BLaER1 treated with 17β-estradiol and CSF1 and Interleukin-3, amounts not matched to agents 10 nM and 100 nM (cell line): ENCODE results near the gene PEDS1.

Source experiments
- H3K27ac ChIP-seq, 11 experiments: shearing (Covaris generic); formaldehyde crosslinking; 2 replicates each; pipeline ENCODE4 v1.8.1; 2022
- H3K27me3 ChIP-seq, 11 experiments: shearing (Covaris generic); formaldehyde crosslinking; 2 replicates each; pipeline ENCODE4 v1.8.1; 2022
- H3K36me3 ChIP-seq, 11 experiments: shearing (Covaris generic); formaldehyde crosslinking; 2 replicates each; pipeline ENCODE4 v1.8.1; 2022
- H3K4me1 ChIP-seq, 10 experiments: shearing (Covaris generic); formaldehyde crosslinking; 2 replicates each; pipeline ENCODE4 v1.8.1; 2022
- H3K4me2 ChIP-seq, 11 experiments: shearing (Covaris generic); formaldehyde crosslinking; 2 replicates each; pipeline ENCODE4 v1.8.1; 2022
- H3K4me3 ChIP-seq, 10 experiments: shearing (Covaris generic); formaldehyde crosslinking; 2 replicates each; pipeline ENCODE4 v1.8.1; 2022
- H3K9ac ChIP-seq, 11 experiments: shearing (Covaris generic); formaldehyde crosslinking; 2 replicates each; pipeline ENCODE4 v1.8.1; 2022
- H3K9me3 ChIP-seq, 11 experiments: shearing (Covaris generic); formaldehyde crosslinking; replicated peaks in 1 of 11; 2 replicates each; pipeline ENCODE4 v1.8.1; 2022
- H4K20me1 ChIP-seq, 11 experiments: shearing (Covaris generic); formaldehyde crosslinking; 2 replicates each; pipeline ENCODE4 v1.8.1; 2022
- Cebpa-rat ChIP-seq, 11 experiments: shearing (Covaris generic); IDR thresholded peaks; 2 replicates each; pipeline ENCODE4 v1.8.1; 2022

Gene PEDS1

GRCh38 chr20:50153153-50153499 is 397 bp downstream of the PEDS1 start:
- Histone ChIP-seq H4K20me1 (peaks cover 0 to 52% (median 35%) of the 10 kb centered on the region in 11 experiments; a peak in 14 of 22 replicates), H3K27me3 (no peaks in the 10 kb centered on the region), H3K27ac (peak overlapping the region; percentile 86 to 96 (median 91)), H3K9ac (peak overlapping the region; percentile 91 to 98 (median 95)), H3K4me3 (peak overlapping the region; percentile 77 to 100 (median 94)), H3K9me3 (no peaks in the 10 kb centered on the region), H3K4me2 (peak overlapping the region; percentile 94 to 100 (median 98)), H3K36me3 (peaks cover 8 to 34% (median 26%) of the 10 kb centered on the region in 11 experiments; a peak in 18 of 22 replicates), H3K4me1 (peaks cover 35 to 55% (median 52%) of the 10 kb centered on the region in 10 experiments)
- TF ChIP-seq Cebpa-rat (IDR thresholded peaks at IDR 0.05): no peak

GRCh38 chr20:50152394-50153152 is 950 bp downstream of the PEDS1 start:
- peaks cover 40 to 60% (median 57%) of the 10 kb centered on the region in 10 experiments for H3K4me1 ChIP-seq
- H3K36me3 ChIP-seq: peaks cover 13 to 39% (median 30%) of the 10 kb centered on the region in 11 experiments; a peak in 18 of 22 replicates
- H3K27ac ChIP-seq: peak overlapping the region; percentile 86 to 96 (median 91)
- no peaks in the 10 kb centered on the region for H3K27me3 ChIP-seq
- peak overlapping the region; percentile 94 to 100 (median 98) for H3K4me2 ChIP-seq
- H3K4me3 ChIP-seq: peak overlapping the region; percentile 77 to 100 (median 94)
- peaks cover 0 to 58% (median 37%) of the 10 kb centered on the region in 11 experiments; a peak in 15 of 22 replicates for H4K20me1 ChIP-seq
- TF ChIP-seq Cebpa-rat (IDR thresholded peaks at IDR 0.05): no peak
- no peaks in the 10 kb centered on the region for H3K9me3 ChIP-seq
- H3K9ac ChIP-seq: peak overlapping the region; percentile 91 to 98 (median 95)

- peak overlapping the region in 7 of 11 experiments; percentile 5 to 95 (median 13); a peak in 3 of 22 replicates for H3K27ac ChIP-seq
- peak overlapping the region in 3 of 10 experiments; percentile 96 to 100 (median 100); a peak in 2 of 20 replicates for H3K4me3 ChIP-seq
- H3K9ac ChIP-seq: peak overlapping the region in 10 of 11 experiments; percentile 3 to 95 (median 40); a peak in 14 of 22 replicates
- H3K36me3 ChIP-seq: peaks cover 14 to 43% (median 31%) of the 10 kb centered on the region in 11 experiments; a peak in 18 of 22 replicates
- H3K9me3 ChIP-seq: no peaks in the 10 kb centered on the region
- peaks cover 54 to 74% (median 71%) of the 10 kb centered on the region in 10 experiments for H3K4me1 ChIP-seq
- H3K27me3 ChIP-seq: no peaks in the 10 kb centered on the region
- TF ChIP-seq Cebpa-rat (IDR thresholded peaks at IDR 0.05): no peak
- H4K20me1 ChIP-seq: peaks cover 0 to 72% (median 38%) of the 10 kb centered on the region in 11 experiments; a peak in 15 of 22 replicates
- H3K4me2 ChIP-seq: peak overlapping the region; percentile 94 to 100 (median 98)
Observed at GRCh38 chr20:50151034-50151743, 2.3 kb downstream of the PEDS1 start.

- Histone ChIP-seq H3K4me2 (peak overlapping the region in 5 of 11 experiments; percentile 11 to 99 (median 98); a peak in 5 of 22 replicates), H3K4me1 (peaks cover 65 to 88% (median 86%) of the 10 kb centered on the region in 10 experiments), H3K27ac (peak overlapping the region in 4 of 11 experiments; percentile 3 to 87 (median 62); a peak in 4 of 22 replicates), H3K27me3 (no peaks in the 10 kb centered on the region), H3K36me3 (peaks cover 14 to 58% (median 39%) of the 10 kb centered on the region in 11 experiments; a peak in 18 of 22 replicates), H3K9ac (peak overlapping the region in 8 of 11 experiments; percentile 17 to 57 (median 35); a peak in 9 of 22 replicates), H3K4me3 (no peak overlapping the region), H3K9me3 (no peaks in the 10 kb centered on the region), H4K20me1 (peaks cover 0 to 87% (median 46%) of the 10 kb centered on the region in 11 experiments; a peak in 15 of 22 replicates)
- no peak for TF ChIP-seq Cebpa-rat (IDR thresholded peaks at IDR 0.05)
Observed at GRCh38 chr20:50149481-50150254, 3.9 kb downstream of the PEDS1 start.

GRCh38 chr20:50146732-50147662 is 6.5 kb downstream of the PEDS1 start:
- peak overlapping the region; percentile 79 to 93 (median 87) for H3K4me2 ChIP-seq

GRCh38 chr20:50146214-50146613 is 7.3 kb downstream of the PEDS1 start:
- Histone ChIP-seq H3K9ac (peak overlapping the region; percentile 68 to 79 (median 76)), H3K27me3 (no peaks in the 10 kb centered on the region), H3K27ac (peak overlapping the region; percentile 84 to 93 (median 85)), H3K9me3 (no peaks in the 10 kb centered on the region), H3K4me1 (peaks cover 40 to 100% (median 90%) of the 10 kb centered on the region in 10 experiments), H3K36me3 (peaks cover 36 to 88% (median 62%) of the 10 kb centered on the region in 11 experiments), H3K4me2 (peak overlapping the region; percentile 79 to 93 (median 87)), H3K4me3 (peak overlapping the region in 8 of 10 experiments; percentile 17 to 51 (median 38); a peak in 10 of 20 replicates), H4K20me1 (peaks cover 11 to 95% (median 43%) of the 10 kb centered on the region in 11 experiments; a peak in 14 of 22 replicates)
- TF ChIP-seq Cebpa-rat (IDR thresholded peaks at IDR 0.05): no peak

More at GRCh38 chr20:50146732-50147662, 6.5 kb downstream of the PEDS1 start:
- TF ChIP-seq Cebpa-rat (IDR thresholded peaks at IDR 0.05): no peak
- Histone ChIP-seq H3K9me3 (no peaks in the 10 kb centered on the region), H3K4me3 (peak overlapping the region in 8 of 10 experiments; percentile 26 to 51 (median 38); a peak in 13 of 20 replicates), H4K20me1 (peaks cover 3 to 95% (median 43%) of the 10 kb centered on the region in 11 experiments; a peak in 14 of 22 replicates), H3K36me3 (peaks cover 28 to 83% (median 56%) of the 10 kb centered on the region in 11 experiments), H3K4me1 (peaks cover 48 to 100% (median 90%) of the 10 kb centered on the region in 10 experiments), H3K27ac (peak overlapping the region; percentile 84 to 93 (median 85)), H3K27me3 (no peaks in the 10 kb centered on the region), H3K9ac (peak overlapping the region; percentile 68 to 79 (median 76))

GRCh38 chr20:50145566-50145965 is 8.0 kb downstream of the PEDS1 start:
- no peak overlapping the region; a peak in 1 of 20 replicates for H3K4me3 ChIP-seq
- peak overlapping the region; percentile 79 to 93 (median 87); a peak in 20 of 22 replicates for H3K4me2 ChIP-seq
- peaks cover 34 to 100% (median 90%) of the 10 kb centered on the region in 10 experiments for H3K4me1 ChIP-seq
- peak overlapping the region; percentile 39 to 79 (median 75); a peak in 12 of 22 replicates for H3K9ac ChIP-seq
- TF ChIP-seq Cebpa-rat (IDR thresholded peaks at IDR 0.05): no peak
- H4K20me1 ChIP-seq: peaks cover 18 to 95% (median 45%) of the 10 kb centered on the region in 11 experiments; a peak in 14 of 22 replicates
- H3K27me3 ChIP-seq: no peaks in the 10 kb centered on the region
- H3K9me3 ChIP-seq: no peaks in the 10 kb centered on the region
- H3K27ac ChIP-seq: peak overlapping the region; percentile 84 to 93 (median 85); a peak in 21 of 22 replicates
- peaks cover 42 to 88% (median 63%) of the 10 kb centered on the region in 11 experiments for H3K36me3 ChIP-seq
